D721Med (cell line): ENCODE results near the gene DLX1.

Experiments used
- DNase-seq: peaks from one replicate; pipeline ENCODE4 v3.0.0; 2011; ENCODE audit warnings: low spot score; ENCODE audit not compliant: insufficient read length
- FAIRE-seq: peaks from 2 replicates; lab custom pipeline; 2011; peaks lifted over from hg19 to GRCh38; lab: Jason Lieb, UNC
- CTCF ChIP-seq: IDR thresholded peaks from 2 replicates; pipeline ENCODE4 v1.5.1; 2012; ENCODE audit warnings: mild to moderate bottlenecking, control low read depth; ENCODE audit not compliant: insufficient read depth; ENCODE audit errors: missing control alignments

DLX1 gene

GRCh38 chr2:172046866-172047565 is 38.3 kb upstream of the DLX1 start:
- DNase-seq (no peak), FAIRE-seq (no peak)
- no peak for TF ChIP-seq CTCF

- no peak for DNase-seq
- FAIRE-seq, result peak; percentile 21
Observed at GRCh38 chr2:172047566-172048507, 37.5 kb upstream of the DLX1 start.

GRCh38 chr2:172048508-172049503 is 36.5 kb upstream of the DLX1 start:
- no peak for TF ChIP-seq CTCF
- DNase-seq, result no peak
- FAIRE-seq, result no peak

More at GRCh38 chr2:172047566-172048507, 37.5 kb upstream of the DLX1 start:
- no peak for TF ChIP-seq CTCF

GRCh38 chr2:172049567-172050120 is 35.7 kb upstream of the DLX1 start:
- no peak for TF ChIP-seq CTCF
- FAIRE-seq, result peak; percentile 29
- DNase-seq, result no peak

- FAIRE-seq (no peak), DNase-seq (no peak)
- TF ChIP-seq CTCF, result no peak
Observed at GRCh38 chr2:172050479-172051125, 34.7 kb upstream of the DLX1 start.
